HG02759 (cell line): ENCODE data around the gene HLA-DMA.

ENCODE experiments used
- ATAC-seq: cut with Tn5 transposase; IDR thresholded peaks from one replicate; pipeline ENCODE4 v1.9.1; 2021; ENCODE audit warnings: mild to moderate bottlenecking, moderate library complexity; ENCODE audit not compliant: unreplicated experiment

The HLA-DMA gene

DNA sequence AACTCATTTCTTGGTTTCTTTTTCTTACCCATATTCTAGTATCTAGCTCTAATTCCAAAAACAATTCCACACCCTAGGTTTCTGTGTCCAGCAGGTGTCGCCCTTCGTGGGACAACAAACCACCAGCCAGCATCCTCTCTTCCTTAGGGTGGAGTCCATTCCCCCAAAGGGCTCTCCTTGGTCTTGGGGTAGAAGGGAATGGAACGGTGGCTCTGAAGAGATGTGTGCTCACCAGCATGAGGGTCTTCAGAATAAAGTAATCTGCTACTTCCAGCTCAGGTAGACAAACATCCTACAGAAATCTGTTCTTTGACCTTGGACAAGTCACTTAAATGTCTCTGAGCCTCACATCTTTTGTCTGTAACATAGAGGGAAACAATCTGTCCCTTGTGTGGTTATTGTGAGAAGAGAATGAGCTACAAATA, 19.2 kb downstream of the HLA-DMA start:
- ATAC-seq: no peak

DNA sequence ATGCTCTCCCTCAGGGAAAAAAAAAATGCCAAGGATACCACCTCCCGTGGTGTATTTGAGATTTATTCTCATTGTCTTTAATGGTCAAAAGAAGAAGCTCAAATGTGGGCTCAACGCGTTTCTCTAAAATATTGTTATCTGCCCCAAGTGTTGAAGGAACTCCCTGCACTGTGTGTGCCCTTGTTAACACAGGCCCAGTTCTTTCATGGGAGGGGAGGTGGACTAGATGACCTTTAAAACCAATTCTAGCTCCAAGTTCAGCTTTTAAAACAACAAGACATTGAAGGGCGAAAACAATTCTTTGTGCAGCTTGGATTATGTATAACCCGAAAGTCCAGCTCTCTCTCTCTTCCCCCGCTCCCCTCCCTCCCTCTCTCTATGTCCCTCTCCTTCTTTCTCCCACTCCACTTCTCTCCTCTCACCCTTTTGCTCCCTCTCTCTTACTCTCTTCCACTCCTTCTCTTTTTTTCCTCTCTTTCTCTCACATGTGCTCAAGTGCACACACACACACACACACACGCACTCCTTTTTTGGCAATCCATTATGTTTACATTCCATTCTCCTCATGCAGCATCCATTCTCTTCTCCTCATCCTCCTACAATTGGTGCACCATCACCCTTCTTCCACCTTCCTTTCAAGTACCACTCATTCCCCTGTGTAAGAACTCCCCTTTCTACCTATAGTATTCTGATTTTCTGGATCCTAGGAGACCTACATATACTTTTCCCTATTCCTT, 20.6 kb downstream of the HLA-DMA start:
- ATAC-seq: no peak

DNA sequence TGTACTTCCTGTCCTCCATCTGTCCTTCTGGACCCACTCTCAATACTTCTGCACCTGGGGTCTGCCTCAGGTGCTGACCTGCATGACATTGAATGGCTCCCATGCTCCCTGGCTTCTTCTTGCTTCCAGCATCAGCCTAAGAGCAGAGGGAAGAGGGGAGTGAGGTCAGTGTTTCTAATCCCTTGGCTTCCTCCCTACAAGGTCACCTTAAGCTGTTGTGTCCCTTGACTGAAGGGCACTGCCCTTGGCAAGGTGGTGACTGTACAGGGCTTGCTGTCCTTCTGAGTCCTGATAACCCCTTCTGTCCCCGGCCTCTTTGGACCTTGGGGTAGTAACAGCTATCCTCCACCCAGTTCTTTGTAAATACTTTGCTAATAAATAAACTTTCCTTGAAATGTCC, 21.7 kb downstream of the HLA-DMA start:
- ATAC-seq: no peak

DNA sequence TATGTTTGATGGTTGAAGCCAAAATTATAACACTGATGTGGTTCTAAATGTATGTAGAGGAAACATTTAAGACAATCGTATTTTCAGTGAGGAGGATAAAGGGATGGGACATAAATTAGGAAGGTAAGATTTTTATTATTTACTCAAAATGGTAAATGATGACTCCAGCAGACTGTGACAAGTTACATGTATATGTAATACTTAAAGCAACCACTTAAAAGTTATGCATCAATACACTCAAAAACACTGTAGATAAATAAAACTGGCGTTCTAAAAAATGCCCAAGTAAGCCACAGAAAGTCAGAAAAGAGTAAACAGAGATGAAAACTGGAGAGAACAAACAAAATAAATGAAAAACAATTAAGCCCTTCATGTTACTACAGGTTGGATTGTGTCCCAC, 30.8 kb downstream of the HLA-DMA start:
- no peak for ATAC-seq

DNA sequence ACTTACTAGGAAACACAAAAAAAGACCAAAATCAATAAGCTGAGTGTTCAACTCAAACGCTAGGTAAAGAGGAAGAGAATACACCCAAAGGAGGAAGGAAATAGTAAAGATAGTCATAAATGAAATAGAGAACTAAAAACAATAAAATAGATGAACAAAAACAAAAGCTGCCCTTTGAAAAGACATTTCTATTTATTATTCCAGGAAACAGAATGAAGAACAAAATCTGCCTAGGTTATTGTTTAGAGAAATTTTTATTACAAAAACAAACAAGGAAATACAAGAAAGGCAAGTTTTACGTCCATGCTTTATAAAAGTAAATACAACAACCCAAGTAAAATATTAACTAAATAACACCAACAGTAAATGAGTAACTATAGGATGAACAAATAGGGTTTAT, 32.2 kb downstream of the HLA-DMA start:
- ATAC-seq: no peak

DNA sequence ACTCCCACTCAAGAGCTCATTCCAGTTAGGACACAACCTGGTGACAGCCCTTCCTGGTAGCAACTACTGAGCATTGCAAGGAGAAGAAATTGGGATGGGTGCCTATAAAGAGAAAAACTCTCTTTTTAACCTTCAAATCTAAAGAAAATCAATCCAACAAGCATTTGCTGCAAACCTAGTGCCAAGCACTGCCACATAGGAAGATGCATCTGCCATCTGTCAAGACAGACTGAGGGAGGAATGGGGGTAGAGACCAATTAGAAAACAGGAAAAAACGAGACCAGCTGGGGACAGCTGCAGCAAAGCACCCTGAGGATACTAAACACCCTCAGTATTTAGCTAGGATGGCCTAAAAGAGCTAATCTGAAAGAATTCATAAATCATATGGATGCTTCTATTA, 39.9 kb downstream of the HLA-DMA start:
- no peak for ATAC-seq

DNA sequence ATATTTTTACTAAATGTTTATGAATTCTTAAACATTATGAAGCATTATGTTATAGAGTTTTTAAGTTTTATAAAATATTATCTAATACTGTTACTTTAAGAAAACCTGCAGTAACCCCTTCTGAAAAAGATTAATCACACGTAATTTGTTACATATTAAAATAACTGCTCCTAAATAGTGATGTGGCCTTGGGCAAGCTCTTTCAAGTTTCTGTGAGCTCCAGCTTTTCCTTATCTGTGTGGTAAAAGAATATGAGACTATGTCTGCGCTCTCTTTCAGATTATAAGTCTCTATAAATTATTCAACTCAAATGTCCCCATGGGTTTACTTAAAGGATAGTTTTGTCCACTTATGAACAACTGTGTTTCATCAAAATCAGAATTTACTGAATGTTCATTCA, 44.0 kb downstream of the HLA-DMA start:
- no peak for ATAC-seq

DNA sequence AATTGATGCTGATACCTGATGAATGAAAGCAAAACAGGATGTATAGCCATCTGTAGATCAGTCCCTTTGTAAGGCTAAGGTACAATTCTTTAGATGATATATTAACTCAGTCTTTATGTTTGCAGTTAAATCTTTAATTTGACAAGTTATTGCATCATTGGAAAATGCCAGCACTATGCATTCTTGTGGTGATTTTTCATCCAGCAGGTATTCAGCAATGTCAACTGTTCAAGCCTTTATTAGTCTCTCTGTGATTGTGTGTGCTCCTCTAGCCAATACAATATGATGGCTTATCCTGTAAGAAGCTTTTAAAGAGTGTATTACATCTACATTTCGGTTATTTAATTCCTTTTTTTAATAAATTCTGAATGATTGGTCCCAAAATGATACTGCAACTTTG, 46.4 kb downstream of the HLA-DMA start:
- ATAC-seq: no peak

DNA sequence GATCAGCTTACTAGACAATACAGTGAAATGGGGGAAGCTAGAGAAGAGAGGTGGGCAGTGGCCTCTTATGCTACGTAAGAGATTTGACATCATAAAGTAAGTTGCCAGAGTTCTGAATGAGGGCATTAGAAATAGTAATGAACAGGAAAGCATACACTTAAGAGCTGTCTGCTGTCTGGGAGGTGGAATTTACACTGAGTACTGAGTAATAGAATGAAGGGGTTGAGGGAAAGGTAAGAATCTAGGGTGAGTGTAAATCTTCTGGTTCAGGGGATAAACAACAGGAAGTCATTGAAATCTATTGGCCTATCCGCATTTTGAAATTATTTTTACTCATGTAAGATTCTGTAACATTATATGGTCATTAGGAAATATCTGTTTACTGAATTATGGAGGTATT, 47.8 kb downstream of the HLA-DMA start:
- ATAC-seq: no peak

DNA sequence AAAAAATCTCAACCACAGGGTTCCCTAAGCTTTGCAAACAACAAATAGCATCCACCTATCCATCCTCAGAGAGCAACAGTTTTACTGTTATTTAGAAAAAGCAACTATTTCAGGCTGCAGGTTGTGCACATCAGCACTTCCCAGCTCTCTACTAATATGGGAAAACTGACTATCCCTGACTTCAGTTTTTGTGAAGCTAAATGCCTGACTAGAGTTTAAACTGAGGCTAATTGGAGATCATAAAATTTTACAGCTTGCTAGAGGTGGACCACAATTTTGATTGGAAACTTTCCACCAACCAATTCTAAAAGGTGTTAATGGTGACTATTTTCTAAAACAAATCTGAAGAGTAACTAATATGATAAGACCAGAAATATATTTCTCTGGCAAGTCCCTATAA, 48.9 kb downstream of the HLA-DMA start:
- ATAC-seq: no peak
